ENCODE results near the gene RDX.
A peak's percentile ranks its signal among the peaks of the same experiment; 100 is the strongest.
"Not testable (repeated sequence)": the region's sequence is repeated elsewhere in the genome, so short reads cannot be mapped to it uniquely, and the experiment has no call there.

RDX gene

GRCh38 chr11:110305169-110306018 is 9.0 kb upstream of the RDX start:
- no peak for DNase-seq

DNA sequence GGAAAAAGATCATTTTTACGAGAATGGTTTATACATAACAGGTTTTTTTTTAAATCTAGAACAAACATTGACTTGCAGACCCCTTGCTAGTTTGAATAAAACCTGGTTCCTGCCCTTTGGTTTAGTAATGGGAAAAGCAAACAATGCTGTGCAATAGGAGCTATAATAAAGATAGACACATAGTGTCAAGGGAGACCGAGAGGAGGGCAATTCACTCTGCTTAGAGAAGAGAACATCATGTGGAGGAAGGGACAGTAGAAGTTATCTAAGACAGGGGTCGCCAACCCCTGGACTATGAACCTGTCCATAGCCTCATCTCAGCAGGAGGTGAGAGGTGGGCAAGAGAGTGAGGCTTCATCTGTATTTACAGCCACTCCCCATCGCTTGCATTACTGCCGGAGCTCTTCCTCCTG is 7.0 kb upstream of the RDX start:
- no peak for DNase-seq

- no peak for DNase-seq
These were observed 5.2 kb upstream of the RDX start for GRCh38 chr11:110301577-110301976.

GRCh38 chr11:110301032-110301431 is 4.6 kb upstream of the RDX start:
- no peak for DNase-seq

DNA sequence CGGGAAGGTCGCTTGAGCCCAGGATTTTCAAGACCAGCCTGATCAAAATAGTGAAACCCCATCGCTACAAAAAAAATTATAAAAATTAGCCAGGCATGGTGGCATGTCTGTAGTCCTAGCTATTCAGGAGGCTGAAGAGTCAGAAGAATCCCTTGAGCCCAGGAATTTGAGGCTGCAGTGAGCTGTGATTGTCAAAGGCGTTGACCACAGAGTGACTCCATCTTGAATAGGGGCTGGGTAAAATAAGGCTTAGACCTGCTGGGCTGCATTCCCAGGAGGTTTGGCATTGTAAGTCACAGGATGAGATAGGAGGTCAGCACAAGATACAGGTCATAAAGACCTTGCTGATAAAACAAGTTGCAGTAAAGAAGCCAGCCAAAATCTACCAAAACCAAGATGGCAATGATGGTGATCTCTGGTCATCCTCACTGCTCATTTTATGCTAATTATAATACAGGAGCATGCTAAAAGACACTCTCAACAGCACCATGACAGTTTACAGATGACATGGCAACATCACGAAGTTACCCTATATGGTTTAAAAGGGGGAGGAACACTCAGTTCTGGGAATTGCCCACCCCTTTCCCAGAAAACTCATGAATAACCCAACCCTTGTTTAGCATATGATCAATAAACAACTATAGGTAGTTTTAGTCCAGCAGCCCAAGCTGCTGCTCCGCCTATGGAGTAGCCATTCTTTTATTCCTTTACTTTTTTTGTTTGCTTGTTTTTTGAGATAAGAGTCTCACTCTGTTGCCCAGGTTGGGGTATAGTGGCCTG is 2.8 kb upstream of the RDX start:
- no peak for DNase-seq

GRCh38 chr11:110298301-110298765 is 1.9 kb upstream of the RDX start:
- no peak for DNase-seq

DNA sequence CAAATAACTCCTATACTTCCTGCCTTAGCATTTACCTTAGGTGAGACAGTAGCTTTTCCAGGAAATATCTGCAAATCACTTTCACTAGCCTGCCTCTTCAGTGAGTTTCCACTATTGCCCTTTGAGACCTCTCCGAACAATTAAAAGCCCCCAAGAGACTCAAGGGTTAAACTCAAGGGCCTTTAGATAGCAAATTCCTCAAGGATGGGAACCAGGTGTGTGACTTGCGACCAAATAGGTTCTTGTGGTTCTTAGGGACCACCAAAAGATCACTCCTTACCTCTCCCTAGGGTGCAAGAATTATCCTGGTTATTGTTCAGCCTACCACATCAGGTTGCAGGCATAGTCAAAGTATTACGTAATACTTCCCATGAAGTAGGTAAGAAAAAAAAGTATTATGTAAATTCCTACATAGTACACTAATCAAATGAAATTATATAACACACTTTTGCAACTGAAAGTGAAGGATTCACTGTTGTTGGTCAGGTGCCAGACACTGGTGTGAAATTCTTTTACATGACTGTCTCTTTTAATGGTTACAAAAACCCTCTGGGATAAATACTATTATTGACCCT is 1.4 kb upstream of the RDX start:
- no peak for DNase-seq

DNA sequence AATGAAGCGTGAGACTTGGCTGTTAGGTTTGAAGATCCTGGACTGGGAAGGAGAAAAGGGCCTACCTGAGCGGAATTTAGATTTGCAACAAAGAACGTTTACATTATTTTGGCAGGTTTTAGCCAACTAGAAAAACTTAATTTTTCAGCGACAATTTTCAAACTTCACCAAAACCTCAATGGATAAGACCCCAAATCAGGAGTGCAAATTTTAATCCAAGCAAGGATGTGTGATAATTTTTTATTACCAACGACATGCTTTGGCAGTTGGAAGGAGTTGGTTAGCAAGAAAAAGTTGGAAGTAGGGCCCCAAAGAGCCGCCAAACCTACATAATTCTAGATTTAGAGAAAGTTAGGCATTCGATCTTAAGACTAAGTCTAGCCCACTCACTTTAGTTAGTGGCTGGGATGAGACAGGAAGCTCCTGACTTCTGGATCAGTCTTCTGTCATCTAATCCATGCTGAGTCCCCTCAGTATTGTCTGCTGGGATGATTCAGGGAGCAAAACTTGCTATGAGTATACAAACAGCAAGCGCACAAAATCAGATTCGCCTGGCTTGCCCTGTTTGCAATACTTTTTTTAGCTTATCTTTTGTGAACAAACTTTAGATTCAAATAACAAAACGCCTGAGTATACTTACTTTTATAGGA is 787 bp upstream of the RDX start:
- no peak for DNase-seq

- DNase-seq, result peak; percentile 43
These were observed 736 bp downstream of the RDX start for GRCh38 chr11:110295531-110296225.

GRCh38 chr11:110295086-110295485 is 1.3 kb downstream of the RDX start:
- no peak for DNase-seq

- no peak for DNase-seq
These were observed 1.9 kb downstream of the RDX start for GRCh38 chr11:110294509-110294908.

DNA sequence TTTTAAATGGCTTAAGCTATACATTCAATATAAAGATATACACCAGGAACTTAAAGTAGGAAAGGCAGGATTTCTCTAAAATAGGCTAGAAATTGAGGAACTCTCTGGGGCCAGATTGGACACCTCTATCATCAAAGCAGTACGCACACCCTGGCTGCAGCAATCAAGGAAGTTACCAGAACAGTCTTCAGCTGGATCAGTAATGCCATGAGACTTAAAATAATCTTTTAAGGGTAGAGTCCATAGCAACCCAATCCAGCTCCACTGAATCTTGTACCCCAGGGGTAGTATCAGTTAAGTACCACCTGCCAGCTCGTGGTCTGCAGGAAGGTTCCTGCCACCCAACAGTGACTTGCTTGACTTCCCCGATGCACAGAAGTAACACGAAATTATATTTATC is 3.0 kb downstream of the RDX start:
- DNase-seq, result no peak

GRCh38 chr11:110292146-110292545 is 4.3 kb downstream of the RDX start:
- DNase-seq, result not testable (repeated sequence)

DNA sequence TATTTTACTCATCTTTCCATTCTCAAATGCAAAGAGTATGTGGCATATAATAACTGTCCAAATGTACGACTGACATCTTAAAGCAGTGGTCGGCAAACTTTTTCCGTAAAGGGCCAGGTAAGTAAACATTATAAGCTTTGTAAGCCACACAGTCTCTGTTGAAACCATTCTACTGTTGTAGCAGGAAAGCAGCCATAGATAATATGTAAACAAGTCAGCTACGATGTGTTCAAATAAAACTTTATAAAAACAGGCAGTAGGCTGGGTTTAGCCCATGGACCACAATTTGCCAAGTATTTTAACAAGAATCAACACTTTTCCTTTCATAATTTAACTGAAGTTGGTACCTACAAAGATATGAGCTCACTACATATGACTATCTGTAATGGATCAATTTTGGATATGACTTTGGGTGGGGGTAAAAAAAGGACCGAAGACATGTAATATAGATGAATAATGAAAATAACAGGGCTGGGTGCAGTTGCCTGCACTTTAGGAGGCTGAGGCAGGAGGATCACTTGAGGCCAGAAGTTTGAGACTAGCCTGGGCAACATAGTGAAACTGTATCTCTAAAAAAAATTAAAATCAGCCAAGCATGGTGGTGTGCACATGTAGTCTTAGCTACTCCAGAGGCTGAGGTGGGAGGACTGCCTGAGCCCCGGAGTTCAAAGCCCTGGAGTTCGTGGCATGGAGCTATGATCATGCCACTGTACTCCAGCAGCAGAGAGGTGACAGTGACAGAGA is 5.7 kb downstream of the RDX start:
- no peak for DNase-seq

GRCh38 chr11:110289472-110289871 is 6.9 kb downstream of the RDX start:
- DNase-seq, result no peak

DNA sequence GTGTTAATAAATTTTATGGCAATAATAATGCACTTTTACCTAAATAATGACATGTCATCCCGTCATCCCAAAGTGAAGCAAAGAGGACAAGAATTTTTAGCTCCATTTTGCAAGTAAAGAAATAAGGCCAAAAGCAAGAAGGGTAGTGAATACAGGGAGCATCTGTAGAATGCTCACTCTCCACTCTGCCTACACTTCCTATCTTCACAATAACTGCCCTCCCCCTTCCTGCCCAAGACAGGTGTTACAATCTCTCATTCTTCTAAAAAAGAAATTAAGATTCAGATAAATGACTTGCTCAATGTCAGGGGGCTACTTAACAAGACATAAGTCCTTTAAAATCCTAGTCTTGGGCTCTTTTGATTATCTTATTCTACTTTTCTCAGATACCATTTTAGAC is 8.9 kb downstream of the RDX start:
- no peak for DNase-seq

- no peak for DNase-seq
These were observed 9.9 kb downstream of the RDX start for GRCh38 chr11:110286298-110287040.

GRCh38 chr11:110283862-110284261 is 12.6 kb downstream of the RDX start:
- no peak for DNase-seq

DNA sequence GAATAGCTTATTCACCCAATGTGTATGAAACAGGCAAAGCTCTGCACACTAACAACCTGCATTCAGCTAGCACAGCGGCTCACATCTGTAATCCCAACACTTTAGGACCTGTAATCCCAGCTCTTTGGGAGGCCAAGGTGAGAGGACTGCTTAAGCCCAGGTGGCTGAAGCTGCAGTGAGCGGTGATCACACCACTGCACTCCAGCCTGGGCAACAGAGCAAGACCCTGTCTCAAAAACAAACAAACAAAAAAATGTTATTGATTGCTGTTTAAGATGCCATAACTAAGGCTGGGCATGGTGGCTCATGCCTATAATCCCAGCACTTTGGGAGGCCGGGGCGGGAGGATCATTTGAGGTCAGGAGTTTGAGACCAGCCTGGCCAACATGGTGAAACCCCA is 15.8 kb downstream of the RDX start:
- DNase-seq, result not testable (repeated sequence)

DNA sequence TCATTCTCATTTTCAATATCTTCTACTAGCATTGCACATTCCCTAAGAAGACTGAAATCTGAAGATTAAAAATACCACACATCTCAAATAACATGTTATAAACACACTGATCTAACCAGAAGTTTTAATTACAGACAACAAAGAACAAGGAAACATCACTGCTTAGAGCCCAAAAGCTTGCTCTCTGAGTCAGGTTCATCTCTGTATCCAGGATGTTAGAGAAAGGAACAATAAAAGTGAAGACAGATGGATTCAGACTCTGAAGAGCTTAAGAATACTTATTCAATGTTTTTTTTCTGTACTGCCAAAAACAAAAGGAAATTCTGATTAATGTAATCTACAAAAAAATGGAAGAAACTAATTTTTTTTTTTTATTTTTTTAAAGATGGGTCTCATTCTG is 16.5 kb downstream of the RDX start:
- no peak for DNase-seq

GRCh38 chr11:110272919-110273318 is 23.5 kb downstream of the RDX start:
- no peak for DNase-seq
